ENCODE measurements around the gene KRTAP1-4.
"Not testable (repeated sequence)": the region's sequence is repeated elsewhere in the genome, so short reads cannot be mapped to it uniquely, and the experiment has no call there.

GRCh38 chr17:41046735-41047465 lies 16.9 kb upstream of the KRTAP1-4 start, which contains the start of gene KRTAP2-1:
- not testable (repeated sequence) for TF ChIP-seq ZNF274 (IDR thresholded peaks at IDR 0.05; ENCODE audit: low read length); ZNF274 (tag by site-specific recombination; IDR thresholded peaks at IDR 0.05; ENCODE audit: borderline replicate concordance); ZNF830 (tag by site-specific recombination; IDR thresholded peaks at IDR 0.05; ENCODE audit: low read depth); ZFP3 (tag by site-specific recombination; IDR thresholded peaks at IDR 0.05; ENCODE audit: low read depth); ZBTB17 (tag by site-specific recombination; IDR thresholded peaks at IDR 0.05); ZBTB49 (tag by site-specific recombination; IDR thresholded peaks at IDR 0.05; ENCODE audit: low read depth); ZNF510 (tag by site-specific recombination; IDR thresholded peaks at IDR 0.05; ENCODE audit: insufficient replicate concordance)
- TF ChIP-seq, protein P1, sequence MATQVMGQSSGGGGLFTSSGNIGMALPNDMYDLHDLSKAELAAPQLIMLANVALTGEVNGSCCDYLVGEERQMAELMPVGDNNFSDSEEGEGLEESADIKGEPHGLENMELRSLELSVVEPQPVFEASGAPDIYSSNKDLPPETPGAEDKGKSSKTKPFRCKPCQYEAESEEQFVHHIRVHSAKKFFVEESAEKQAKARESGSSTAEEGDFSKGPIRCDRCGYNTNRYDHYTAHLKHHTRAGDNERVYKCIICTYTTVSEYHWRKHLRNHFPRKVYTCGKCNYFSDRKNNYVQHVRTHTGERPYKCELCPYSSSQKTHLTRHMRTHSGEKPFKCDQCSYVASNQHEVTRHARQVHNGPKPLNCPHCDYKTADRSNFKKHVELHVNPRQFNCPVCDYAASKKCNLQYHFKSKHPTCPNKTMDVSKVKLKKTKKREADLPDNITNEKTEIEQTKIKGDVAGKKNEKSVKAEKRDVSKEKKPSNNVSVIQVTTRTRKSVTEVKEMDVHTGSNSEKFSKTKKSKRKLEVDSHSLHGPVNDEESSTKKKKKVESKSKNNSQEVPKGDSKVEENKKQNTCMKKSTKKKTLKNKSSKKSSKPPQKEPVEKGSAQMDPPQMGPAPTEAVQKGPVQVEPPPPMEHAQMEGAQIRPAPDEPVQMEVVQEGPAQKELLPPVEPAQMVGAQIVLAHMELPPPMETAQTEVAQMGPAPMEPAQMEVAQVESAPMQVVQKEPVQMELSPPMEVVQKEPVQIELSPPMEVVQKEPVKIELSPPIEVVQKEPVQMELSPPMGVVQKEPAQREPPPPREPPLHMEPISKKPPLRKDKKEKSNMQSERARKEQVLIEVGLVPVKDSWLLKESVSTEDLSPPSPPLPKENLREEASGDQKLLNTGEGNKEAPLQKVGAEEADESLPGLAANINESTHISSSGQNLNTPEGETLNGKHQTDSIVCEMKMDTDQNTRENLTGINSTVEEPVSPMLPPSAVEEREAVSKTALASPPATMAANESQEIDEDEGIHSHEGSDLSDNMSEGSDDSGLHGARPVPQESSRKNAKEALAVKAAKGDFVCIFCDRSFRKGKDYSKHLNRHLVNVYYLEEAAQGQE (tag by site-specific recombination; IDR thresholded peaks at IDR 0.05) = not testable (repeated sequence)
- TF ChIP-seq, protein P2, sequence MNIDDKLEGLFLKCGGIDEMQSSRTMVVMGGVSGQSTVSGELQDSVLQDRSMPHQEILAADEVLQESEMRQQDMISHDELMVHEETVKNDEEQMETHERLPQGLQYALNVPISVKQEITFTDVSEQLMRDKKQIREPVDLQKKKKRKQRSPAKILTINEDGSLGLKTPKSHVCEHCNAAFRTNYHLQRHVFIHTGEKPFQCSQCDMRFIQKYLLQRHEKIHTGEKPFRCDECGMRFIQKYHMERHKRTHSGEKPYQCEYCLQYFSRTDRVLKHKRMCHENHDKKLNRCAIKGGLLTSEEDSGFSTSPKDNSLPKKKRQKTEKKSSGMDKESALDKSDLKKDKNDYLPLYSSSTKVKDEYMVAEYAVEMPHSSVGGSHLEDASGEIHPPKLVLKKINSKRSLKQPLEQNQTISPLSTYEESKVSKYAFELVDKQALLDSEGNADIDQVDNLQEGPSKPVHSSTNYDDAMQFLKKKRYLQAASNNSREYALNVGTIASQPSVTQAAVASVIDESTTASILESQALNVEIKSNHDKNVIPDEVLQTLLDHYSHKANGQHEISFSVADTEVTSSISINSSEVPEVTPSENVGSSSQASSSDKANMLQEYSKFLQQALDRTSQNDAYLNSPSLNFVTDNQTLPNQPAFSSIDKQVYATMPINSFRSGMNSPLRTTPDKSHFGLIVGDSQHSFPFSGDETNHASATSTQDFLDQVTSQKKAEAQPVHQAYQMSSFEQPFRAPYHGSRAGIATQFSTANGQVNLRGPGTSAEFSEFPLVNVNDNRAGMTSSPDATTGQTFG (tag by site-specific recombination; IDR thresholded peaks at IDR 0.05; ENCODE audit: borderline replicate concordance) = not testable (repeated sequence)

Data from HEK293 (cell line).